ENCODE results near the gene CDC14B. TPM values are rescaled to one million over a fixed set of nuclear protein-coding genes. Genes with fewer than 3 reads are reported as not detected.

Gene CDC14B
- total RNA-seq, 1 experiment from 2014 or later = 28.4 TPM

GRCh38 chr9:96513622-96514021 is 106.0 kb downstream of the CDC14B start:
- H3K27ac Mint-ChIP-seq = peak overlapping the region in 1 of 3 experiments; percentile 55; a peak in 2 of 7 replicates
- DNase-seq = no peak
- no peak overlapping the region for H2BK20ac ChIP-seq (ENCODE audit: low read depth, low read length, poor library complexity, severe bottlenecking)
- H3K4me3 Mint-ChIP-seq = no peak overlapping the region
- no peaks in the 10 kb centered on the region for H3K4me1 ChIP-seq (ENCODE audit: insufficient read depth, low read length)
- H2AFZ ChIP-seq (ENCODE audit: low read length) = no peak overlapping the region
- no peak overlapping the region for H3K18ac ChIP-seq (ENCODE audit: insufficient read length, low read depth, low read length)
- no peaks in the 10 kb centered on the region for H4K20me1 ChIP-seq (ENCODE audit: control insufficient read depth, insufficient read depth, insufficient read length)
- no peak overlapping the region for H4K91ac ChIP-seq (ENCODE audit: insufficient read length, low read depth, low read length)
- no peak overlapping the region for H3K56ac ChIP-seq (ENCODE audit: insufficient read length, low read depth, low read length)
- H3K4me2 ChIP-seq (ENCODE audit: insufficient read depth, insufficient read length, low read length) = no peak overlapping the region
- H3K27me3 Mint-ChIP-seq (ENCODE audit: low read depth) = no peaks in the 10 kb centered on the region
- no peaks in the 10 kb centered on the region for H3K79me2 ChIP-seq (ENCODE audit: insufficient read depth, low read length)
- H4K8ac ChIP-seq (replicated peaks; ENCODE audit: insufficient read length, low read depth, low read length) = no peak overlapping the region
- H2BK12ac ChIP-seq (ENCODE audit: insufficient read length, low read depth, low read length) = no peak overlapping the region
- H3K36me3 Mint-ChIP-seq (ENCODE audit: insufficient read depth in 1 of 3, low read depth in 3 of 3) = peaks cover 4 to 29% (median 18%) of the 10 kb centered on the region in 3 experiments; a peak in 6 of 7 replicates
- no peak overlapping the region for H3T11ph ChIP-seq (ENCODE audit: low read length)
- H3K9me3 Mint-ChIP-seq = no peaks in the 10 kb centered on the region
- H3K27me3 ChIP-seq (ENCODE audit: insufficient read depth, low read length) = no peaks in the 10 kb centered on the region
- H3K79me1 ChIP-seq (ENCODE audit: insufficient read depth, low read depth, low read length, poor library complexity, severe bottlenecking) = no peaks in the 10 kb centered on the region
- no peak overlapping the region for H3K14ac ChIP-seq (ENCODE audit: insufficient read depth, low read length)
- H3K9me3 ChIP-seq (ENCODE audit: control insufficient read depth, low read depth, low read length) = no peaks in the 10 kb centered on the region
- H4K5ac ChIP-seq (ENCODE audit: insufficient read length, low read depth, low read length) = no peak overlapping the region
- TF ChIP-seq, protein P1, sequence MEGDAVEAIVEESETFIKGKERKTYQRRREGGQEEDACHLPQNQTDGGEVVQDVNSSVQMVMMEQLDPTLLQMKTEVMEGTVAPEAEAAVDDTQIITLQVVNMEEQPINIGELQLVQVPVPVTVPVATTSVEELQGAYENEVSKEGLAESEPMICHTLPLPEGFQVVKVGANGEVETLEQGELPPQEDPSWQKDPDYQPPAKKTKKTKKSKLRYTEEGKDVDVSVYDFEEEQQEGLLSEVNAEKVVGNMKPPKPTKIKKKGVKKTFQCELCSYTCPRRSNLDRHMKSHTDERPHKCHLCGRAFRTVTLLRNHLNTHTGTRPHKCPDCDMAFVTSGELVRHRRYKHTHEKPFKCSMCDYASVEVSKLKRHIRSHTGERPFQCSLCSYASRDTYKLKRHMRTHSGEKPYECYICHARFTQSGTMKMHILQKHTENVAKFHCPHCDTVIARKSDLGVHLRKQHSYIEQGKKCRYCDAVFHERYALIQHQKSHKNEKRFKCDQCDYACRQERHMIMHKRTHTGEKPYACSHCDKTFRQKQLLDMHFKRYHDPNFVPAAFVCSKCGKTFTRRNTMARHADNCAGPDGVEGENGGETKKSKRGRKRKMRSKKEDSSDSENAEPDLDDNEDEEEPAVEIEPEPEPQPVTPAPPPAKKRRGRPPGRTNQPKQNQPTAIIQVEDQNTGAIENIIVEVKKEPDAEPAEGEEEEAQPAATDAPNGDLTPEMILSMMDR (conservative IDR thresholded peaks at IDR 0.05) = no peak
- no CpG with 5 or more reads among the region's 5 CpGs for WGBS (ENCODE audit: extremely low coverage, insufficient read length, low lambda C conversion rate)
- no peak overlapping the region for H3K4ac ChIP-seq (ENCODE audit: low read depth, low read length)
- no peak overlapping the region for H2AK5ac ChIP-seq (ENCODE audit: insufficient read length, low read length)
- H2BK5ac ChIP-seq (ENCODE audit: insufficient read length, low read length) = no peak overlapping the region
- no peak overlapping the region for H2BK120ac ChIP-seq (ENCODE audit: low read depth, low read length, poor library complexity, severe bottlenecking)
- H3K27ac ChIP-seq (ENCODE audit: insufficient read length, low read depth, low read length) = no peak overlapping the region
- H3K4me1 Mint-ChIP-seq = peaks cover 9 to 12% of the 10 kb centered on the region in 2 experiments
- H3K23ac ChIP-seq (ENCODE audit: insufficient read length, low read depth, low read length) = no peak overlapping the region
- H3K9ac ChIP-seq (ENCODE audit: extremely low read depth, insufficient read length, low read length) = no peak overlapping the region
- H3K23me2 ChIP-seq (ENCODE audit: insufficient read length, low read depth, low read length, poor library complexity, severe bottlenecking) = no peaks in the 10 kb centered on the region
- H2BK15ac ChIP-seq (ENCODE audit: low read depth, low read length) = no peak overlapping the region
